ENCODE results near the gene LRIG2.
"Not testable (repeated sequence)": the region's sequence is repeated elsewhere in the genome, so short reads cannot be mapped to it uniquely, and the experiment has no call there.

LRIG2 gene

GRCh38 chr1:113153116-113153803 is 80.3 kb downstream of the LRIG2 start:
- TF ChIP-seq ZFX (IDR thresholded peaks at IDR 0.05; ENCODE audit: borderline replicate concordance) = no peak
- TF ChIP-seq CTCF (IDR thresholded peaks at IDR 0.05) = no peak

GRCh38 chr1:113156368-113156767 is 83.4 kb downstream of the LRIG2 start:
- H3K27ac ChIP-seq = no peak overlapping the region
- no peak for TF ChIP-seq CTCF (IDR thresholded peaks at IDR 0.05)
- TF ChIP-seq ZFX (IDR thresholded peaks at IDR 0.05; ENCODE audit: borderline replicate concordance) = no peak

More at GRCh38 chr1:113153116-113153803, 80.3 kb downstream of the LRIG2 start:
- no peak overlapping the region for H3K27ac ChIP-seq

- H3K27ac ChIP-seq = not testable (repeated sequence)
These were observed 85.7 kb downstream of the LRIG2 start for GRCh38 chr1:113158743-113159142.

- TF ChIP-seq CTCF (IDR thresholded peaks at IDR 0.05) (no peak), ZFX (IDR thresholded peaks at IDR 0.05; ENCODE audit: borderline replicate concordance) (no peak)
- H3K27ac ChIP-seq = no peak overlapping the region
These were observed 93.5 kb downstream of the LRIG2 start for GRCh38 chr1:113166473-113166872.

- TF ChIP-seq ZFX (IDR thresholded peaks at IDR 0.05; ENCODE audit: borderline replicate concordance) = no peak
- no peak for TF ChIP-seq CTCF (IDR thresholded peaks at IDR 0.05)
- no peak overlapping the region for H3K27ac ChIP-seq
These were observed 95.9 kb downstream of the LRIG2 start for GRCh38 chr1:113168946-113169345.

- TF ChIP-seq CTCF (IDR thresholded peaks at IDR 0.05) (no peak), ZFX (IDR thresholded peaks at IDR 0.05; ENCODE audit: borderline replicate concordance) (no peak)
These were observed 96.6 kb downstream of the LRIG2 start for GRCh38 chr1:113169591-113169990.

GRCh38 chr1:113170519-113170918 is 97.5 kb downstream of the LRIG2 start:
- TF ChIP-seq CTCF (IDR thresholded peaks at IDR 0.05) = no peak
- no peak for TF ChIP-seq ZFX (IDR thresholded peaks at IDR 0.05; ENCODE audit: borderline replicate concordance)
- no peak overlapping the region for H3K27ac ChIP-seq

More at GRCh38 chr1:113169591-113169990, 96.6 kb downstream of the LRIG2 start:
- no peak overlapping the region for H3K27ac ChIP-seq

GRCh38 chr1:113178106-113178505 is 105.1 kb downstream of the LRIG2 start:
- H3K27ac ChIP-seq = no peak overlapping the region
- TF ChIP-seq CTCF (IDR thresholded peaks at IDR 0.05) (no peak), ZFX (IDR thresholded peaks at IDR 0.05; ENCODE audit: borderline replicate concordance) (no peak)
